Measurements from ENCODE around the gene RFX5.

RFX5 gene

DNA sequence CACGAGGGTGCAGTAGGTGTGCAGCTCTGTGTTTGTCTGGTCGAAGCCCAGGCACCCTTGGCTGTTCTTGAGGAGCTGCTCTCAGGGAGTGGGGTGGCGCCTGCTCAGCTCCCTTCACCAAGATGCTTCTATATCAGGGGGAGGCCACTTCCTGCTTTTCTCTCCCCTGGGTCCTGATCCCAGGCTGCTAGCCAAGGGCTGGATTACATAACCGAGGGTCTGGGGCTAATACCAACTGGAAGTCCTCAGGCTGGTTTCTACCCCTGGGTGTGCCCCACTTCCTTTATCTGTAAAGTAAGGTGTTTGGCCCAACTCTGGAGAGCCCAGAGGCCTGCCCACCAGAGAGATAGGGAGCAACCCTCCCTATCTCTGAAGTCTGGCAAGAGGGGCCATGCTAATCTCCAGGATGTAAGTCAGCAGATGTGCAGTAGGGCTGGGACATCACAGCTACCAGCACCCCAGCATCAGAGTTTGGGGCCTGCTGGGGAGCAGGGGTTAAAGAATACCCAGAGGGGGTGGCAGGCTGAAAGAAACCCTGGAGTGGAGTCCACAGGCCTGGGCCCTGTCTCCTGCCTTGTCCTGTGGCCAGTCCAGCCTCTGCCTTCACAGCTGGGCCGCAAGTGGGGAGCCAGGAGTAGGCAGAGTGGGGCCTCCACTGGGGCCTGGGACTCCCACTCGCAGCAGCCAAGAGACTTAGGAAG is 23.3 kb upstream of the RFX5 start:
- no peak overlapping the region for H3K27ac ChIP-seq (replicated peaks; ENCODE audit: low read length)
- no peak for DNase-seq (ENCODE audit: low spot score)

GRCh38 chr1:151369621-151370048 is 22.6 kb upstream of the RFX5 start:
- no peak overlapping the region for H3K27ac ChIP-seq (replicated peaks; ENCODE audit: low read length)
- H2BK12ac ChIP-seq (ENCODE audit: low read length) = no peak overlapping the region
- no peak for DNase-seq (ENCODE audit: low spot score)
- no peak overlapping the region for H4K8ac ChIP-seq (ENCODE audit: low read depth, low read length)
- peaks cover 0 to 1% (median 0%) of the 10 kb centered on the region in 3 experiments for H3K27me3 ChIP-seq (ENCODE audit: control insufficient read depth in 3 of 3, insufficient read depth in 3 of 3, low read depth in 1 of 3, low read length in 3 of 3)
- no peak overlapping the region for H3K4me2 ChIP-seq (ENCODE audit: insufficient read depth, low read length, poor library complexity, severe bottlenecking)
- no peak overlapping the region for H2BK5ac ChIP-seq (ENCODE audit: low read length)
- H3K14ac ChIP-seq (ENCODE audit: low read length) = no peak overlapping the region
- H3K23ac ChIP-seq (ENCODE audit: low read depth, low read length, poor library complexity) = peak overlapping the region; percentile 8
- no peak overlapping the region for H3K4me3 ChIP-seq (ENCODE audit: low read length in 2 of 2)
- H2BK15ac ChIP-seq (ENCODE audit: low read length) = no peak overlapping the region
- no peaks in the 10 kb centered on the region for H3K9me3 ChIP-seq (replicated peaks in 1 of 2; ENCODE audit: control insufficient read depth in 2 of 2, insufficient read depth in 1 of 2, low read depth in 1 of 2, low read length in 2 of 2)
- no peak overlapping the region for H2AK5ac ChIP-seq (ENCODE audit: low read depth, low read length)
- peaks cover 27 to 46% of the 10 kb centered on the region in 2 donors for H3K36me3 ChIP-seq (replicated peaks in 1 of 2; ENCODE audit: control insufficient read depth in 2 of 2, insufficient read depth in 2 of 2, low read length in 2 of 2)
- H3K4ac ChIP-seq (ENCODE audit: low read length) = no peak overlapping the region
- peaks cover 4 to 10% of the 10 kb centered on the region in 2 donors for H3K4me1 ChIP-seq (ENCODE audit: control insufficient read depth in 2 of 2, insufficient read depth in 1 of 2, low read depth in 1 of 2, low read length in 2 of 2)
- H3K18ac ChIP-seq (ENCODE audit: low read length) = no peak overlapping the region
- H3K9ac ChIP-seq (ENCODE audit: low read depth, low read length, poor library complexity) = no peak overlapping the region
- H2AFZ ChIP-seq (ENCODE audit: low read length) = no peak overlapping the region
- WGBS, 2 donors (ENCODE audit: extremely low coverage in 2 of 2, insufficient read length in 2 of 2, insufficient replicate concordance in 1 of 2) = no CpG with 5 or more reads among the region's 15 CpGs
- H2BK120ac ChIP-seq (ENCODE audit: low read depth, low read length) = no peak overlapping the region
- no peak overlapping the region for H4K91ac ChIP-seq (ENCODE audit: low read depth, low read length, poor library complexity)
- no peaks in the 10 kb centered on the region for H3K79me1 ChIP-seq (ENCODE audit: low read depth, low read length)

More for the DNA sequence above, 23.3 kb upstream of the RFX5 start:
- H3K18ac ChIP-seq (ENCODE audit: low read length) = peak overlapping the region; percentile 9
- H2BK120ac ChIP-seq (ENCODE audit: low read depth, low read length) = no peak overlapping the region
- H4K91ac ChIP-seq (ENCODE audit: low read depth, low read length, poor library complexity) = no peak overlapping the region
- no peaks in the 10 kb centered on the region for H3K9me3 ChIP-seq (replicated peaks in 1 of 2; ENCODE audit: control insufficient read depth in 2 of 2, insufficient read depth in 1 of 2, low read depth in 1 of 2, low read length in 2 of 2)
- H2BK15ac ChIP-seq (ENCODE audit: low read length) = peak overlapping the region; percentile 81
- H3K23ac ChIP-seq (ENCODE audit: low read depth, low read length, poor library complexity) = no peak overlapping the region
- H2AK5ac ChIP-seq (ENCODE audit: low read depth, low read length) = peak overlapping the region; percentile 63
- H3K36me3 ChIP-seq (replicated peaks in 1 of 2; ENCODE audit: control insufficient read depth in 2 of 2, insufficient read depth in 2 of 2, low read length in 2 of 2) = peaks cover 20 to 39% of the 10 kb centered on the region in 2 donors
- H3K4me1 ChIP-seq (ENCODE audit: control insufficient read depth in 2 of 2, insufficient read depth in 1 of 2, low read depth in 1 of 2, low read length in 2 of 2) = peaks cover 4 to 10% of the 10 kb centered on the region in 2 donors
- H3K79me1 ChIP-seq (ENCODE audit: low read depth, low read length) = no peaks in the 10 kb centered on the region
- H4K8ac ChIP-seq (ENCODE audit: low read depth, low read length) = no peak overlapping the region
- no peak overlapping the region for H2BK5ac ChIP-seq (ENCODE audit: low read length)
- no peak overlapping the region for H3K4ac ChIP-seq (ENCODE audit: low read length)
- no peak overlapping the region for H3K4me2 ChIP-seq (ENCODE audit: insufficient read depth, low read length, poor library complexity, severe bottlenecking)
- no peak overlapping the region for H3K4me3 ChIP-seq (ENCODE audit: low read length in 2 of 2)
- no peak overlapping the region for H2AFZ ChIP-seq (ENCODE audit: low read length)
- H3K14ac ChIP-seq (ENCODE audit: low read length) = peak overlapping the region; percentile 63
- peak overlapping the region; percentile 14 for H3K9ac ChIP-seq (ENCODE audit: low read depth, low read length, poor library complexity)
- no CpG with 5 or more reads among the region's 6 CpGs for WGBS, 2 donors (ENCODE audit: extremely low coverage in 2 of 2, insufficient read length in 2 of 2, insufficient replicate concordance in 1 of 2)
- peaks cover 0 to 1% (median 0%) of the 10 kb centered on the region in 3 experiments for H3K27me3 ChIP-seq (ENCODE audit: control insufficient read depth in 3 of 3, insufficient read depth in 3 of 3, low read depth in 1 of 3, low read length in 3 of 3)
- no peak overlapping the region for H2BK12ac ChIP-seq (ENCODE audit: low read length)

DNA sequence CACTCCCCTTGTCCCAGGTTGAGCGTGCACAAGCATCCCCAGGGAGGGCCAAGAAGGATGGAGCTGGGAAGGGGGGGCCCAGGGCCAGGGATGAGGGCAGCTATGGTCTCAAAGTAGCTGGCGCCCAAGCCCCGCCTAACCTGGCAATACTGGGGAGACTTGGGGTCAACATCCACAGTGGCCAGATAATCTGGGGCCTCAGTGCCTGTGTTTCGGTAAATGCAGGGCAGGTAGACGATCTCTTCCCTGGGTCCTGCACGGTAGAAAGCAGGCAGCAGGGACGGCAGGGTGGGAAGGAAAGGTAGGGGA is 22.2 kb upstream of the RFX5 start:
- no peak overlapping the region for H2AFZ ChIP-seq (ENCODE audit: low read length)
- peak overlapping the region; percentile 46 for H3K18ac ChIP-seq (ENCODE audit: low read length)
- H3K9me3 ChIP-seq (replicated peaks in 1 of 2; ENCODE audit: control insufficient read depth in 2 of 2, insufficient read depth in 1 of 2, low read depth in 1 of 2, low read length in 2 of 2) = peaks cover 1 to 3% of the 10 kb centered on the region in 2 donors
- H3K27ac ChIP-seq (replicated peaks; ENCODE audit: low read length) = no peak overlapping the region
- H4K8ac ChIP-seq (ENCODE audit: low read depth, low read length) = no peak overlapping the region
- H3K36me3 ChIP-seq (replicated peaks in 1 of 2; ENCODE audit: control insufficient read depth in 2 of 2, insufficient read depth in 2 of 2, low read length in 2 of 2) = peaks cover 31 to 50% of the 10 kb centered on the region in 2 donors
- H3K4me1 ChIP-seq (ENCODE audit: control insufficient read depth in 2 of 2, insufficient read depth in 1 of 2, low read depth in 1 of 2, low read length in 2 of 2) = peaks cover 4 to 10% of the 10 kb centered on the region in 2 donors
- DNase-seq (ENCODE audit: low spot score) = no peak
- no peak overlapping the region for H2BK12ac ChIP-seq (ENCODE audit: low read length)
- H3K27me3 ChIP-seq (ENCODE audit: control insufficient read depth in 3 of 3, insufficient read depth in 3 of 3, low read depth in 1 of 3, low read length in 3 of 3) = peaks cover 0 to 1% (median 0%) of the 10 kb centered on the region in 3 experiments
- no peak overlapping the region for H3K14ac ChIP-seq (ENCODE audit: low read length)
- H3K23ac ChIP-seq (ENCODE audit: low read depth, low read length, poor library complexity) = peak overlapping the region; percentile 8
- H3K4me3 ChIP-seq (ENCODE audit: low read length in 2 of 2) = no peak overlapping the region
- no peak overlapping the region for H3K9ac ChIP-seq (ENCODE audit: low read depth, low read length, poor library complexity)
- no CpG with 5 or more reads among the region's 7 CpGs for WGBS, 2 donors (ENCODE audit: extremely low coverage in 2 of 2, insufficient read length in 2 of 2, insufficient replicate concordance in 1 of 2)
- H2BK5ac ChIP-seq (ENCODE audit: low read length) = no peak overlapping the region
- no peak overlapping the region for H3K4me2 ChIP-seq (ENCODE audit: insufficient read depth, low read length, poor library complexity, severe bottlenecking)
- no peak overlapping the region for H3K4ac ChIP-seq (ENCODE audit: low read length)
- no peak overlapping the region for H2BK15ac ChIP-seq (ENCODE audit: low read length)
- H3K79me1 ChIP-seq (ENCODE audit: low read depth, low read length) = no peaks in the 10 kb centered on the region
- no peak overlapping the region for H4K91ac ChIP-seq (ENCODE audit: low read depth, low read length, poor library complexity)
- H2BK120ac ChIP-seq (ENCODE audit: low read depth, low read length) = no peak overlapping the region
- no peak overlapping the region for H2AK5ac ChIP-seq (ENCODE audit: low read depth, low read length)

DNA sequence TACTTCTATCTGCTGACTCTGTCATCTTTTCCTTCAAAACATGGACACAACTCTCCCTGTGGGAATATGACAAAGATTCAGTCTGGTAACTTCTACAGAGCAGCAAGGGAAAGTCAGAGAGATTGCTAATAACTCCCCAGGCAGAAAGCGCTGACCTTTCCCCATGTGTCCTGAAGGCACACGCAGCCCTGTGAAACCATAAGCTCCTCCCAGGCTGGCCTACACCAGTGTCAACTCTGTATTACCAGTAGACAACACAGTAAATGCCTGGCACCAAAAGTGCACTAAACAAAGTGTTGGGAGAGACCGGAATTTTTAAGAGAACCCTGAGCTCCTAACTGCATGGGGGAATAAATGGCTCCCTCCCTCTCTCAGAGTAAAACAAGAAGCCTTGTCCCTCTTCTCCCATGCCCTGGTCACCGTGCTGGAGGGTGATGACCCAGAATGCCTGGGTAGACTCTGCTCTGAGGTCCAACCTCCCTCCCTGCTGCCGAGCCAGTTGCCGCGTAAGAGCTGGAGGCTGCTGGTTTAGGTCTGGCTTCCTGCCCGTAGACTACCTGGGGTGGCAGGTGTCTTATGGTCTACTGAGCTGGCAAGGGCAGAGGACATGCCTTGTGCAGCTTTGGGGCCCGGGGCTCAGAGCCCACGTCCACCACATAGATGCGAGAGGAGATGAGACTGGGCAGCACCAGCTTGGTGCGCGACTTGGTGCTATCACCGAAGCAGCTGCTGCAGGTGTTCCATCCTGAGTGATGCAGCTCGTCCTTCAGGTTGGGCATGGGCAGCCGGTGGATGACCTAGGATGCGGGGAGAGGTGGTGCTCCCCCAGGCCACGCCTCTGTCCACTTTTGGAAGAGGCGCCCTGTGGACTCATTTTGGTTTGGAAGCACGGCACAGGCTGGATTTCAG is 21.6 kb upstream of the RFX5 start:
- peaks cover 4 to 10% of the 10 kb centered on the region in 2 donors for H3K4me1 ChIP-seq (ENCODE audit: control insufficient read depth in 2 of 2, insufficient read depth in 1 of 2, low read depth in 1 of 2, low read length in 2 of 2)
- H4K91ac ChIP-seq (ENCODE audit: low read depth, low read length, poor library complexity) = no peak overlapping the region
- H3K4me3 ChIP-seq (ENCODE audit: low read length in 2 of 2) = no peak overlapping the region
- H3K18ac ChIP-seq (ENCODE audit: low read length) = no peak overlapping the region
- H3K9me3 ChIP-seq (replicated peaks in 1 of 2; ENCODE audit: control insufficient read depth in 2 of 2, insufficient read depth in 1 of 2, low read depth in 1 of 2, low read length in 2 of 2) = peaks cover 2 to 8% of the 10 kb centered on the region in 2 donors
- H3K36me3 ChIP-seq (replicated peaks in 1 of 2; ENCODE audit: control insufficient read depth in 2 of 2, insufficient read depth in 2 of 2, low read length in 2 of 2) = peaks cover 34 to 56% of the 10 kb centered on the region in 2 donors
- H2BK5ac ChIP-seq (ENCODE audit: low read length) = no peak overlapping the region
- no peak overlapping the region for H3K27ac ChIP-seq (replicated peaks; ENCODE audit: low read length)
- no peak overlapping the region for H2BK120ac ChIP-seq (ENCODE audit: low read depth, low read length)
- DNase-seq (ENCODE audit: low spot score) = no peak
- no peak overlapping the region for H3K4ac ChIP-seq (ENCODE audit: low read length)
- H3K27me3 ChIP-seq (ENCODE audit: control insufficient read depth in 3 of 3, insufficient read depth in 3 of 3, low read depth in 1 of 3, low read length in 3 of 3) = no peaks in the 10 kb centered on the region
- H2BK12ac ChIP-seq (ENCODE audit: low read length) = no peak overlapping the region
- no peak overlapping the region for H2AFZ ChIP-seq (ENCODE audit: low read length)
- no peak overlapping the region for H2BK15ac ChIP-seq (ENCODE audit: low read length)
- no CpG with 5 or more reads among the region's 20 CpGs for WGBS, 2 donors (ENCODE audit: extremely low coverage in 2 of 2, insufficient read length in 2 of 2, insufficient replicate concordance in 1 of 2)
- no peak overlapping the region for H4K8ac ChIP-seq (ENCODE audit: low read depth, low read length)
- H3K9ac ChIP-seq (ENCODE audit: low read depth, low read length, poor library complexity) = no peak overlapping the region
- H3K23ac ChIP-seq (ENCODE audit: low read depth, low read length, poor library complexity) = no peak overlapping the region
- H3K14ac ChIP-seq (ENCODE audit: low read length) = no peak overlapping the region
- no peak overlapping the region for H3K4me2 ChIP-seq (ENCODE audit: insufficient read depth, low read length, poor library complexity, severe bottlenecking)
- H3K79me1 ChIP-seq (ENCODE audit: low read depth, low read length) = no peaks in the 10 kb centered on the region
- no peak overlapping the region for H2AK5ac ChIP-seq (ENCODE audit: low read depth, low read length)

Data from neuronal stem cell (in vitro differentiated cells).